Measurements from ENCODE around the gene SLC35A2. TPM values are rescaled to one million over a fixed set of nuclear protein-coding genes. Genes with fewer than 3 reads are reported as not detected.
A peak's percentile ranks its signal among the peaks of the same experiment; 100 is the strongest.

The SLC35A2 gene
- total and polyA plus RNA-seq, 2 donors = 10.5 to 18.9 TPM

- Histone ChIP-seq H3K36me3 (ENCODE audit: insufficient read depth) (no peaks in the 10 kb centered on the region), H3K4me1 (ENCODE audit: insufficient read depth) (no peaks in the 10 kb centered on the region), H3K27ac (ENCODE audit: low read depth) (peak within 1 kb of the TSS; percentile 85), H3K4me3 (ENCODE audit: low read depth, low read length) (peak within 1 kb of the TSS; percentile 60)
- under 1% methylated on average over 55 of the region's 55 CpGs for WGBS
- DNase-seq (ENCODE audit: extremely low spot score) = peak; percentile 66
Measured at GRCh38 chrX:48918643-48919340, 7.3 kb upstream of the SLC35A2 start, which contains the start of gene PIM2. TSS of gene PIM2 (minus strand) at chrX:48919024. CDS start at chrX:48918834, 190 bp downstream.

GRCh38 chrX:48918301-48918642 lies 6.8 kb upstream of the SLC35A2 start:
- H3K36me3 ChIP-seq (ENCODE audit: insufficient read depth) = no peaks in the 10 kb centered on the region
- no peaks in the 10 kb centered on the region for H3K4me1 ChIP-seq (ENCODE audit: insufficient read depth)
- WGBS = 10% methylated on average over 23 of the region's 23 CpGs
- H3K27ac ChIP-seq (ENCODE audit: low read depth) = peak overlapping the region; percentile 85
- H3K4me3 ChIP-seq (ENCODE audit: low read depth, low read length) = peak overlapping the region; percentile 60
- DNase-seq (ENCODE audit: extremely low spot score) = no peak

DNA sequence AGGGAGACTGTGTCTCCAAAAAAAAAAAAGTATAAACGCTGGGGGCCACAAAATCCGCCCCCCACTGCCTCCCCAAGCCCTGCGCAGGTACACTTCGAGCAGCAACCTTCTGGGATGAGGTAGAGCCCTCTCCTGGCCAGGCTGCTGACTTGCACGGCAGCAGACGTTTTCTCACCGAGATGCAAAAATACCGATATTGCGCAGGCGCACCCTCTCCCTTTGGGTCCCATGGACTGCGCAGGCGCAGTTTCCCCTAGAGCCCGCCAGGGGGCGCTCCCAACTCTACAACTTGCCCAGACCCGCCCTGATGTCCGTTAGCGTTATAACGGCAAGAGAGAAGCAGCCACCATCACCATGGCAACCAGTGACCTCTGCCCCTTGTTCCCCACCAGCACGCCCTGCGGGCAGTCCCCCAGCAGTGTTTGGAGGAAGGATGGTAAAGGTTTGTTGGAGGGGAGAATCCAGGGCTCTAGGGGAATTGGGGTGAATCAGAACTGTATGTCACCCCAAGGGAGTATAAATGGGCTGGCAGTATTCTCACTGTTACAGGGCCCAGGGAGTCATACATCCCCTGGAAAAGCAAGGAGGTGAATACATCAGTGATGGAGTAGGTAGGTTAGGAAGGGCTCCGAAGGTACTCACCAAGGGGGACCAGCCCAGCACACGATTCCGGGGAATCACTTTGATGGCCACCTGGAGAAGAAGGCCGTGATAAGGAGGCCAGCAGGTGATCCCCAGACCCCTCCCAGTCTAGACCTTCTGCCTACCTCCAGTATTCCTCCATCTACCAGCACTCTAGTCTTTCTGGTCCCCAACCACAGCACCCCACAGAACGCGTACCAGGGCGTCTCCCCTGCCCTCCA lies 5.9 kb upstream of the SLC35A2 start:
- peak; percentile 77 for DNase-seq (ENCODE audit: extremely low spot score)
- no peaks in the 10 kb centered on the region for H3K36me3 ChIP-seq (ENCODE audit: insufficient read depth)
- H3K27ac ChIP-seq (ENCODE audit: low read depth) = peak overlapping the region; percentile 74
- H3K4me3 ChIP-seq (ENCODE audit: low read depth, low read length) = peak overlapping the region; percentile 60
- 19% methylated on average over 27 of the region's 27 CpGs for WGBS
- H3K4me1 ChIP-seq (ENCODE audit: insufficient read depth) = no peaks in the 10 kb centered on the region

DNA sequence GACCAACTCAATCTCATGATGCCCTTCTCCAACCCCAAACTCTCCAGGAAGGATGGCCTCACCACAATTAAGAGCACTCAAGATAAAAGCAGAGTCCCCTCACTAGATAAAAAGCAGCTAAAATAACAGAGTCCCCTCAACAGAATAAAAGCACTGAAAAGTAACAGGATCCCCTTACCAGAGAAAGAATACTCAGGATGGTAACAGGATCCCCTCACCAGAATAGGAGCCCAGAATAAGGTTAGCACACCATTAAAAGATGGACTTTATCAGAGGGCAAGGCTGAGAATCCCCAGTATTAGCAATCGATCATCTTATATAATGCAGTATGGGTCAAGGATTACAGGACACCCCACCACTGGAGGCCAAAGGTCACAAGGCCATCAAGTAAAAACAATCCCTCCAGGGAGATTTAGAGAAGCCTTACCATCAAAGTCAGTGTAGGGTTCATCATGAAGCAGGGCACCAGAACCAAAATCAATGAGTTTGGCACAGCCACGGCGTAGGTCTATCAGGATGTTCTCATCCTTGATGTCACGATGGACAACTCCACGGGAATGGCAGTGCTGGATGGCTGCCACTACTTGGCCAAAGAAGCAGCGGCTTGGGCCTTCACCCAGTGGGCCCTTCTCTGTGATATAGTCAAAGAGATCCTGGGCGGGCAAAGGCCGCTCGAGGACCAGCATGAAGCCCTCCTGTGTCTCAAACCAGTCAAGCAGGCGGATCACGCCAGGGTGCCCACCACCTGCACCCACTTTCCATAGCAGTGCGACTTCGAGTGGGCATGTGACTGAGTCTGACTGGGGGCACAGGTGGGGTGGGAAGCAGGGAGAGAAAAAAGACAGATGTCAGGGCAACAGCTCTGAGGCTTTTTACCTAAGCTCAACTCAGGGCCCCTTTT lies 3.4 kb upstream of the SLC35A2 start:
- WGBS = 92% methylated on average over 13 of the region's 13 CpGs
- Histone ChIP-seq H3K36me3 (ENCODE audit: insufficient read depth) (no peaks in the 10 kb centered on the region), H3K27ac (ENCODE audit: low read depth) (no peak overlapping the region), H3K4me1 (ENCODE audit: insufficient read depth) (no peaks in the 10 kb centered on the region), H3K4me3 (ENCODE audit: low read depth, low read length) (no peak overlapping the region)
- no peak for DNase-seq (ENCODE audit: extremely low spot score)

DNA sequence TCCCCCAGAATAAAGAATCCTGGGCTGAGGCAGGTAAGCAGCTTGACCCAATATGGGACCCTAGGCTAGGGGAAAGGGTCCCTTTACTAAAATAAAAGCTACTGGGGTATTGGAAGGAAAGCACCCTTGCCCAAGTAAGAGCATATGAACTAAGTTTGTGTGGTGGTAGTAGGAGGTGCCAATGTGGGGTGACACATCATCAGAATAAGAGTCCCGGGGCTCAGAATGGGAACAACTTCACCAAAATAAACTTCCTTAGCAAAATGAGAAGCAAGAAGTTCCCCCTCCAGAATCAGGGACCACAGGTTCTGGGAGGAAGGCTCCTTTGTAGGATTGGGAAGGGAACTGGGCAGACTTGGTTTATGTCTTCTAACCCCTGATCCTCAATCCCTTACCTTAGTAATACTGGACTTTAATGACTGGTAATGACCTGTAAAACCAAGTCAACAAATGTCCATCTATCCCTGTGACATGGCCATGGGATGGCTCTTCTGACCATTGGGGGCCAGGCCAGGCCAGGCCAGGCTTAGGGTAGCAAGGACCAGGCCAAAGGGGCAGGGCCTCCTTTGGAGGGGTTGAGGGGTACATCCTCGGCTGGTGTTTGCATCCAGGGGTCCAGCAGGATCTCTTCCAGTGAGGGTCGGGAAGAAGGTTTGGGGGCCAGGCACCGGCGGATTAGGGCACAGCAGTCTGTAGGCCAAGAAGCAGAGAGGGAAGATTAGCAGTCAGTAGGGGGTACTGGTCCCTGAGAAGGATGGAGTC lies 2.3 kb upstream of the SLC35A2 start:
- H3K36me3 ChIP-seq (ENCODE audit: insufficient read depth) = no peaks in the 10 kb centered on the region

GRCh38 chrX:48910926-48911411 lies 477 bp downstream of the SLC35A2 start:
- Histone ChIP-seq H3K27ac (ENCODE audit: low read depth) (no peak overlapping the region), H3K4me1 (ENCODE audit: insufficient read depth) (no peaks in the 10 kb centered on the region), H3K4me3 (ENCODE audit: low read depth, low read length) (peak overlapping the region; percentile 50), H3K36me3 (ENCODE audit: insufficient read depth) (peaks cover 1% of the 10 kb centered on the region)
- DNase-seq (ENCODE audit: extremely low spot score) = no peak
- WGBS = 5% methylated on average over 12 of the region's 12 CpGs

More for the DNA sequence above, 2.3 kb upstream of the SLC35A2 start:
- WGBS = 90% methylated on average over 5 of the region's 5 CpGs
- Histone ChIP-seq H3K4me1 (ENCODE audit: insufficient read depth) (no peaks in the 10 kb centered on the region), H3K4me3 (ENCODE audit: low read depth, low read length) (no peak overlapping the region), H3K27ac (ENCODE audit: low read depth) (no peak overlapping the region)
- no peak for DNase-seq (ENCODE audit: extremely low spot score)

DNA sequence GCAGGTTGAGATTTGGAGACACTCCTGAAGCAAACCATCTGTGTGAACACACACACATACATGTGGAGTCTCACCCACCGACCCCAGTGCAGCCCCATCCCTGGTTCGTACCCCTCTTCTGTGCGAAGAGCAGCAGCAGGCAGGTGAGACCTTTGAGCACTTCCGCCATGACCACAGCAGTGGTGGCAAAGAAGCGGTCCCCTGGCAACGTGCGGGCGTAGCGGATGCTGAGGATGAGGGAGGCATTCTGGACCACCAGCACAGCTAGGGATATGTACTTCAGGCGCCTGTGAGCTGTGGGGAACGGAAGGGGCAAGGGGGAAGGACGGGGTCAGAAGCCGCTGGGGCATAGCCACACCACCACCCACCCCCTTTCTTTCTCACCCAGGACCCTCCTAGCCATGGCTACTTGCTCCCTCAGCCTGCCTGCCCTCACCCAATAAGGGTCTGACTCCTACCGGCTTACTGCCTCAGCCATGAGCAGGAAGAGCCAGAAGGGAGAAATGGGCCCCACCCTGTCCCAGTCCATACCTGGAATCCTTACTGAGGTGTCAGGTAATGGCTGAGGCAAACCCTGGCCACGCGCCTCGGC lies 1.6 kb downstream of the SLC35A2 start:
- Histone ChIP-seq H3K27ac (ENCODE audit: low read depth) (no peak overlapping the region), H3K4me1 (ENCODE audit: insufficient read depth) (no peaks in the 10 kb centered on the region), H3K36me3 (ENCODE audit: insufficient read depth) (peaks cover 4% of the 10 kb centered on the region), H3K4me3 (ENCODE audit: low read depth, low read length) (no peak overlapping the region)
- 93% methylated on average over 17 of the region's 17 CpGs for WGBS
- no peak for DNase-seq (ENCODE audit: extremely low spot score)

GRCh38 chrX:48908600-48908999 lies 2.8 kb downstream of the SLC35A2 start:
- Histone ChIP-seq H3K36me3 (ENCODE audit: insufficient read depth) (peaks cover 4% of the 10 kb centered on the region), H3K4me3 (ENCODE audit: low read depth, low read length) (no peak overlapping the region), H3K4me1 (ENCODE audit: insufficient read depth) (no peaks in the 10 kb centered on the region), H3K27ac (ENCODE audit: low read depth) (no peak overlapping the region)
- 41% methylated on average over 1 of the region's 1 CpG for WGBS
- DNase-seq (ENCODE audit: extremely low spot score) = no peak

GRCh38 chrX:48905090-48905790 lies 6.2 kb downstream of the SLC35A2 start:
- WGBS = 91% methylated on average over 20 of the region's 20 CpGs
- Histone ChIP-seq H3K4me3 (ENCODE audit: low read depth, low read length) (no peak overlapping the region), H3K4me1 (ENCODE audit: insufficient read depth) (no peaks in the 10 kb centered on the region), H3K27ac (ENCODE audit: low read depth) (no peak overlapping the region), H3K36me3 (ENCODE audit: insufficient read depth) (peaks cover 4% of the 10 kb centered on the region)
- DNase-seq (ENCODE audit: extremely low spot score) = no peak

DNA sequence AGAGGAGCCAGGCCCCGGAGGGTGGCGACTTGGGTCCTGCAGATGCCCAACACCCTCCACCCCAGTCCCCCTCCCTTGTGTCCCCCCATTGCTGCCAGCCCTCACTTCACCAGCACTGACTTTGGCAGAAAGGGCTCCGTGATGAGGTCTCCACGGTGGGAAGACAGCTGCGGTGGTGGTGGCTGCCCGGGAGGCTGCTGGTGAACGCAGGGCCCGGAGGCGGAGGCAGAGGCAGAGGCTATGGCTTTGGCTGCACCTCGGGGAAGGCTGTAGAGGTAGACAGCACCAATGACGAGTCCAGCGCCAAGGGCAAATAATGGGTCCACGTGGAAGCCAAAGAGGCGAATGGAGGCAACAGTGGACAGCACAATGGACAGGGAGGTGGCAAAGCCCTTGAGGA lies 6.8 kb downstream of the SLC35A2 start:
- Histone ChIP-seq H3K4me1 (ENCODE audit: insufficient read depth) (no peaks in the 10 kb centered on the region), H3K36me3 (ENCODE audit: insufficient read depth) (peaks cover 4% of the 10 kb centered on the region), H3K4me3 (ENCODE audit: low read depth, low read length) (no peak overlapping the region), H3K27ac (ENCODE audit: low read depth) (no peak overlapping the region)
- no peak for DNase-seq (ENCODE audit: extremely low spot score)
- WGBS = 81% methylated on average over 14 of the region's 14 CpGs

DNA sequence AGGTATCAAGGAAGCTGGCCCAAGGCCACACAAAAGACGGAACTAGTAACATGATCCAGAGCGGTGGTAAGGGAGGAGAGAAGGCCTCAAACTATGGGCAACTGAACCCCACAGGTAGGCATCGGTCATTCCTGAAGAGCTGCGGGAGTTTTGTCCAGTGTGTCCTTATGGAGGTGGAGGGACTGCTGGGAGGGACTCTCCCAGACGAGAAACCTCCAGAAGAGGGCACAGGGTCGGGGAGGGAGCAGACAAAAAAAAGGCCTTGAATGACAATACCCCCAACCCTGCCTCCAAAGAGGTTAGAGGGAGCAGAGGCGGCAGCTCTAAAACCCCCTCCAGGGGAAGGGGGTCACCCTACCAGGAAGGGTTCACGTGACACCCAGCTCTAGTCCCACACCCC lies 7.3 kb downstream of the SLC35A2 start:
- Histone ChIP-seq H3K4me1 (ENCODE audit: insufficient read depth) (no peaks in the 10 kb centered on the region), H3K27ac (ENCODE audit: low read depth) (no peak overlapping the region), H3K36me3 (ENCODE audit: insufficient read depth) (peaks cover 4% of the 10 kb centered on the region), H3K4me3 (ENCODE audit: low read depth, low read length) (no peak overlapping the region)
- no peak for DNase-seq (ENCODE audit: extremely low spot score)
- WGBS = 78% methylated on average over 8 of the region's 8 CpGs

GRCh38 chrX:48903290-48903689 lies 8.2 kb downstream of the SLC35A2 start:
- Histone ChIP-seq H3K4me3 (ENCODE audit: low read depth, low read length) (no peak overlapping the region), H3K27ac (ENCODE audit: low read depth) (no peak overlapping the region), H3K4me1 (ENCODE audit: insufficient read depth) (no peaks in the 10 kb centered on the region), H3K36me3 (ENCODE audit: insufficient read depth) (peaks cover 4% of the 10 kb centered on the region)
- DNase-seq (ENCODE audit: extremely low spot score) = no peak
- 85% methylated on average over 6 of the region's 6 CpGs for WGBS
